ENCODE results near the gene PLAC8.
A peak's percentile ranks its signal among the peaks of the same experiment; 100 is the strongest.
"Not testable (repeated sequence)": the region's sequence is repeated elsewhere in the genome, so short reads cannot be mapped to it uniquely, and the experiment has no call there.

The PLAC8 gene

DNA sequence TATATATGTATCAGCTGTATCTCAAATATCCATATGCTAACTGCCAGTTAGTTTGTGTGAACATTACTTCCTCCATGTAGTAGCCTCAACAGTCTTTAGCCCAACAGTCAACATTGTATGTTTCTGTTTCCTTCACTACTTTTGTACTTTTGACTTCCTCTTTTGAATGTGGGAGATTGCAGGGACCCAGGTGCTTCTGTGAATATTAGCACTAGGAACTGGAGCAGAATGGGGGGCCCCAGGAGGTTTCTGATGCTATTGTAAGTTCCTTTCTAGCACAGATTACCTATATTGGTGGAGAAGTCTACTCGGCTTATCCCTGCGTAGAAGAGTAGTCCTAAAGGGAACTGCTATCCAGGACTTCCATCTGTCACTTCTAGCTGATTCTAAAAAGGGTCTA is 2.3 kb downstream of the PLAC8 start:
- no peak for DNase-seq

DNA sequence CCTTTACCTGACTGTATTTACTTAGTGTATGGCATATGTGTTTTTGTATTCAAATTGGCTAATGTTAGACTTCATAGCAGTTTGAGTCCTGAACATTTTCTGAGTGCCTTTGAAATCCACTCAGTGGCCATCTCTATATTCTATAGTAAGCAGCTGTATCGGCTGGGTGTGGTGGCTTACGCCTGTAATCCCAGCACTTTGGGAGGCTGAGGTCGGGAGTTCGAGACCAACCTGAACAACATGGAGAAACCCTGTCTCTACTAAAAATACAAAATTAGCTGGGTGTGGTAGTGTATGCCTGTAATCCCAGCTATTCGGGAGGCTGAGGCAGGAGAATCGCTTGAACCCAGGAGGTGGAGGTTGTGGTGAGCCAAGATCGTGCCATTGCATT is 2.8 kb downstream of the PLAC8 start:
- not testable (repeated sequence) for DNase-seq

DNA sequence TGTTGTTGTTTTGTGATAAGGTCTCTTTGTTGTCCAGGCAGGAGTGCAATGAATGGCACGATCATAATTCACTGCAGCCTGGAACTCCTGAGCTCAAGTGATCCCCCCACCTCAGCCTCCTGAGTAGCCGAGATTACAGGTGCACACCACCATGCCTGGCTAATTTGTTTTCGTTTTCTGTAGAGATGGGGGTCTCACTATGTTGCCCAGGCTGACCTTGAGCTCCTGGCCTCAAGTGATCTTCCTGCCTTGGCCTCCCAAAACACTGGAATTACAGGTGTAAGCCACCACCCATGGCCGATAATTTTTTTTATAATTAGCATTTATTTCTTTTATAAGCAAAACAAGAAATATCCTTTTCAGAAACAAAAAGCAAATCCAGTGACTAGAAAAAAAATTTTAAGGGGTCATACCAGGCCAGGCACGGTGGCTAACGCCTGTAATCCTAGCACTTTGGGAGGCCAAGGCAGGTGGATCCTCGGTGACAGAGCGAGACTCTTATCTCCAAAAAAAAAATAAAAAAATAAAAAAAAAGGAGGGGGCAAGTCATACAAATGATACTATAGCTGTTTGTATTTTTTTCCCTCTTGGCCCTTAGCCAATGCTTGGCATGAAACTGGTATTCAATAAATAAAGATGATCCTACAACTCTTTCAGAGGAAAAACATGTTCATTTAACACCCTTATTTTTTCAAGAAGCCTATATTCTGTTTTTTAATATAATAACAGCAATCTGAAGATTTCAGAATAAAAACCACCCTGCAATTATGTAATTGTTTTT is 3.4 kb downstream of the PLAC8 start:
- DNase-seq, result no peak

- DNase-seq, result peak; percentile 58 to 88 (median 80)
Observed at GRCh38 chr4:83110223-83110945, 4.1 kb downstream of the PLAC8 start.

GRCh38 chr4:83109480-83110222 is 4.9 kb downstream of the PLAC8 start:
- peak in 4 of 5 experiments; percentile 11 to 44 (median 24) for DNase-seq

DNA sequence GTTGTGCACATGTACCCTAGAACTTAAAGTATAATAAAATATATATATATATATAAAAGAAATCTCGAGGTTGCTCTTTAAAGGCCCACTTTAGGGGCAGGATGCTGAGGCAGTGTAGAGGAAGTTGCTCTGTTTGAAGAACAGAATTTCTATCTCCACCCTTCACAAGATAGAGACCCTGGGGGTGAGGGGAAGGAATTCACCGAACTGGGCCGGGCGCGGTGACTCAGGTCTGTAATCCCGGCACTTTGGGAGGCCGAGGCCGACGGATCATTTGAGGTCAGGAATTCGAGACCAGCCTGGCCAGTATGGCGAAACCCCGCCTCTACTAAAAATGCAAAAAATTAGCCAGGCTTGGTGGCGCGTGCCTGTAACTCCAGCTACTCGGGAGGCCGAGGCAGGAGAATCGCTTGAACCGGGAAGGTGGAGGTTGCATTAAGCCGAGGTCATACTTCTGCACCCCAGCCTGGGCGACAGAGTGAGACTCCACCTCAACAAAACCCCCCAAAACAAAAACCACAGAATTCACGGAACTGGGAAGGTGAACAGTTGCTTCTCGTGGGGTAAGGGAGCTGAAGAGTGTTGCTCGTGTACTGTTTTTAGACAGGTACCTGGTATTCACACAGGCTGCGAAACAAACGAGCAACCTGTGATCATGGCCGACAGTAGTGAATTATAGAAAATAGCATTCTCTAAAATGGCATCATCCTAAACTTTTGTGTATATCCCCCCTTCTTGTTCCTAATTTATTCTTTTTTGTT is 6.2 kb downstream of the PLAC8 start:
- DNase-seq, result no peak

DNA sequence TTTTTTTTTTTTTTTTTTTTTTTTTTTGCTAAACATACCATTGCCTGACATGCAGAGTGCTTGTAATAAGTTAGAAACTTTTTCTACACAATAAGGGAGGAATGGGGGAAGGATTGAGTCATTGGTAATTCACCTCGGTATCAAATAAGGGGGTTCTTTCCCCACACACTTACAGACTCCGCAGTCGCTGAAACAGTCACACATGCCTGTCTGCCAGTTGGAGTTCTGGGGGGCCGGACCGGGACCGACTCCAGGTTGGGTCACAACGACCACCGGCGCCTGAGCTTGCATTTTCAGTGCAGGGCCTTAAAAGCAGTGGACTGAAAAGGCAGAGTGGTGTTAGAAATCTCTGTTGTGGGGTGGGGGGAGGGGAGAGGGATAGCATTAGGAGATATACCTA is 6.9 kb downstream of the PLAC8 start:
- no peak for DNase-seq

GRCh38 chr4:83104991-83105390 is 9.5 kb downstream of the PLAC8 start:
- DNase-seq, result no peak

DNA sequence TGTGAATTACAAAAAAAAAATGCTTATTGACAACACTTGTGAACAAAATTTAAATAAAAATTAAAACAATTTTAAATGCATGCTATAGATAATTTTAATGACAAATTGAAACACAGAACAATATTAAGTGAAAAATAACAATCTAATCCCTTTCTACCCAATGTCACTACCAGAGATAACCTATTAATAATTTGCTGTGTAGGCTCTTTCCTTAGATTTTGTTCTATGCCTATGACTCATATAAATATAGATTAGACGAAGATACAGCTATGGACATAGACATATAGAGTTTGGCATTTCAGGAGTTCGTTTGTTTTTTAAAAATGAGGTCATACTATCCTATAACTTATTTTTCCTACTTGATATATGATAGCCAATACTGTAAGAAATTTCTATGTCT is 18.1 kb downstream of the PLAC8 start:
- no peak for DNase-seq

DNA sequence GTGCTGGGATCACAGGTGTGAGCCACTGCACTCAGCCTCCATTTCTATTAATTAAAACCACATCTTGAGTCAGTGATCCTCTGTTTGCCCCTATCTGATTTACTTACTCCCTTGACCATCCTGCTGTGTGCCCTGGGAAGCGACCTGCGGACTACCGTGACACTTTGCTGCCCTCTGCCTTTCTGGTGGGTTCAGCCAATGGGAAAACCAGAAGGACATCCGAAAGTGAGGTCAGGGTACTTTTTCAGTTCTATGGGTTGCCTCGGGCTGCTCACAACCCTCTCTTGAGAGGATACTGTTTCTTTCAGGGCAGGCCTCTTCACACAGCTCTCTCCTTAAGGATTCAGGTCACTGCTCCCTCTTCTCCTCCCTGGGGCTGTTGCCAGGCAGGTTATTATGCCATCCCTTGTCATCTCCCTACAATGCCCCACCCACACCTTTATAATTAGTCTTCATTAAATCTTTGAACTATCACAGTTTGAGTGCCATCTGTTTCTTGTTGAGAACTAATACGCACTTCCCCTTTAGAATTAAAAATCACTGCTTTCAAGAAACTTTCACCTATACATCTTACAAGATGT is 21.4 kb downstream of the PLAC8 start:
- DNase-seq, result no peak

- no peak for DNase-seq
Observed at GRCh38 chr4:83089410-83090157, 24.9 kb downstream of the PLAC8 start.

DNA sequence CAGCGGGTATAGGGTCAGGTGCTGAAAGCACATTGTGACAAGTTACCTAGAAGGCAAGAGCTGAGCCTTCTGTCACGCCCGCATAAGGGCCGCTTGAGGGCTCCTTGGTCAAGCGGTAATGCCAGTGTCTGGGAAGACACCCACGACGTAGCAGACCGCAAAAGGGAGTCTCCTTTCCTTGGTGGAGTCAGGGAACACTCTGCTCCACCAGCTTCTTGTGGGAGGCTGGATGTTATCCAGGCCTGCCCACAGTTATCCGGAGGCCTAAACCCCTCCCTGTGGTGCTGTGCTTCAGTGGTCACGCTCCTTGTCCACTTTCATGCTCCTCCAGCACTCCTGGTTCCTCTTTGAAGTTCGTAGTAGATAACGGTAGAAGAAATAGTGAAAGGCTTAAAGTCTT is 29.6 kb downstream of the PLAC8 start:
- DNase-seq, result not testable (repeated sequence)

DNA sequence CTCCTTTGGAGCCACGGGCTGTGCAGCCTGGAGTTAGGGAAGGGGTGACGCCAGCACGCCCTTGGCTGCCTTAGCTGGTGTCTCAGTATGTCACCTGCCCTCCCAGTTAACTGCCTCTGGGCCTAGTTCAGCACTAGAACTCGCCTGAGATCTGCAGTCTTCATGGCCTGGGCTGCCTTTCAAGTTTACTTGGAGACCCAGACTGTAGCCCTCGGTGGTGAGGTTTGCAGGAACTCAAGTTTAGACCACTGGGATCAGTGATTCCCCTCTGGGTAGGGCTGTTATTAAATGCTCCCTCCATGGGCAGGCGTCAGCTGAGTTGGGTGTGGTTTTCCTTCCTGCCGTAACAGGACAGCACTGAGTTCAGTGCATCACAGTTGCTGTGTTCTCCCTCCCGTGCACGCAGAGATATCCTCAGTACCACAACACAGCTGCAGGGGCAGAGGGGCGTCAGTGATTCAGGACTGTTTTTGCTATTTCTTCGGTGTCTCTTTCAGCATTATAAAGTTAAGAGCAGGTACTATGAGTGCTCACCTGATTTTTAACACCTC is 30.5 kb downstream of the PLAC8 start:
- DNase-seq, result peak in 4 of 5 experiments; percentile 7 to 88 (median 60)

DNA sequence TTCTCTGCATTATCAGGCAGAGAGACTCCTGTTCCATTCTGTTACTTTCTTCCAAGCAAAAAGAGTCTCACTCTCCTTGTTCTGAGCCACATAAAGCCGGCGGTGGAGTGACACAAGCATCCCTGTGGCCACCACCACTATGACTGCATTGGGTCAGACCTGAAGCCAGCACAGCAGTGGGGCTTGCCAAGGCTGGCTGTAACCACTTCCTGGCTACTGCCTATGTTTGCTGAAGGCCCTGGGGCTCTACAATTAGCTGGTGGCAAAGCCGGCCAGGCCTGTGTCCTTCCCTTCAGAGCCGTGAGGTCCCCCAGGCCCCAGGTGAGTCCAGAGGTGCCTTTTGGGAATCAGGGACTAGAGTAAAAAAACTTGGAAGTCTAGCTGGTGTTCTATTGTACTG is 31.8 kb downstream of the PLAC8 start:
- DNase-seq, result peak in 1 of 5 experiments; percentile 5

GRCh38 chr4:83080561-83080960 is 34.0 kb downstream of the PLAC8 start:
- no peak for DNase-seq

DNA sequence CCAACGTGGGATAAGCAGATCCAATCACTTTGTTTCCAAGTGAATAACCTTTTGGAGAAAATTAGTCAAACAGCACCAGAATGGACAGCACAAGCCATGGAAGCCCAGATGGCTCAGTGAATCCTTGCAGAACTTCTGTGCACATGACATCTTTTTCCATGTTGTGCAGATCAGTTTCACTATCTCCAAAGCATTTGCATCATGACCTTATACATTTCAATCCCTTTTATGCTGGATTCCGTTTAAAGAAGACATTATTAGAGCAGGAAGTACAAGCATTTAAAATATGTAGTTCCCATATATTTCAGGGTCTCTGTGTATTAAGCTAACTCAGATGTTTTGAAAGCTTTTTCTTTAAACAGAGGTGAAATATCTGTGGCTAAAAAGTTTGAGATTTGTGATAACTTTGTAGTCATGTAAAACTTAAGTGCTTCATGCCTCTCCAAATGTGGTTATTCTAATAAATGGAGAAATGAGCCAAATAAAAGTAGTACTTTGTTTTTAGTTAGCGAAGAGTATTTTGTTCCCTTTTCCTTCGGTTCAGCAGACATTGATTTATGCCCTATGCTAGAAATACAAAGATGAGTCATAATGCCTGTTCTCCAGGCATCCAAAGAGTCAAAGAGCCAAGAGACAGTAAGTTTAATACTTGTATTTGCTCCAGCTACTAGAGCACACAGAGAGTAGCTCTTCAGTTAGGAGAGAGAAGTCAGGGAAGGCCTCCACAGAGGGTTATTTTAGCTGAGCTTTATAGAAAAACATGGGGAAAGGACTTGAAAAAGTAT is 39.0 kb downstream of the PLAC8 start:
- no peak for DNase-seq

DNA sequence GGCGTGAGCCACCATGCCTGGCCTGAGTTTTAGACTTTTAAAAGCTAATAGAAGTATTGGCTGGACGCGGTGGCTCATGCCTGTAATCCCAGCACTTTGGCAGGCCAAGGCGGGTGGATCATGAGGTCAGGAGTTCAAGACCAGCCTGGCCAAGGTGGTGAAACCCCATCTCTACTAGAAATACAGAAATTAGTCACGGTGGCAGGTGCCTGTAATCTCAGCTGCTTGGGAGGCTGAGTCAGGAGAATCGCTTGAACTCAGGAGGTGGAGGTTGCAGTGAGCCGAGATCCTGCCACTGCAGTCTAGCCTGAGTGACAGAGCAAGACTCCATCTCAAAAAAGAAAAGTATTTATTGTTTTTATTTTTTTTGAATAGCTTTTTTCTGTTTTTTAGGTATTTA is 39.7 kb downstream of the PLAC8 start:
- peak in 1 of 5 experiments; percentile 27 for DNase-seq

GRCh38 chr4:83074086-83074704 is 40.3 kb downstream of the PLAC8 start:
- DNase-seq, result peak in 3 of 5 experiments; percentile 27 to 93 (median 76)

GRCh38 chr4:83071116-83071515 is 43.4 kb downstream of the PLAC8 start:
- DNase-seq, result no peak

Measured in T-helper 2 cell (primary cell).